ENCODE results near the gene SUPT20HL2. TPM values are rescaled to one million over a fixed set of nuclear protein-coding genes. Genes with fewer than 3 reads are reported as not detected.

The SUPT20HL2 gene
- total and polyA plus RNA-seq, 2 experiments from 2014 or later: 0.08 TPM; not detected in 1

DNA sequence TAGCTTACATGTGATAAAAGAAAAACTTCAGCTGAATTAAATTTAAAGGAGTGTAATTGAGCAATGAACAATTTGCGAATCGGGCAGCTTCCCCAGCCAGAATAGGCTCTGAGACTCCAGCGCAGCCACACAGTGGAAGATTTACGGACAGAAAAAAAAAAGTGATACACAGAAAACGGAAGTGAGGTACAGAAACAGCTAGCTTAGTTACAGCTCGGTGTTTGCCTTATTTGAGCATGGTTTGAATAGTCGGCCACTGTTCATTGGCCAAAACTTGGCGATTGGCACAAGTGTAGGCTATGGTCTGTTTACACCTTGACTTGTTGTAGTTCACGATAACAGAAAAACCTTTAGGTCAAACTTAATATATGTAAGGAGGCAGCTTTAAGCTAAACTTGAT lies 29.9 kb upstream of the SUPT20HL2 start (continued):
- TF ChIP-seq NANOG (IDR thresholded peaks at IDR 0.05; ENCODE audit: borderline replicate concordance): no peak
- TF ChIP-seq EZH2phosphoT487 (IDR thresholded peaks at IDR 0.05; ENCODE audit: unreplicated experiment): no peak
- TF ChIP-seq EZH2 (IDR thresholded peaks at IDR 0.05; ENCODE audit: low read depth, unreplicated experiment): no peak
- TF ChIP-seq, protein P1, sequence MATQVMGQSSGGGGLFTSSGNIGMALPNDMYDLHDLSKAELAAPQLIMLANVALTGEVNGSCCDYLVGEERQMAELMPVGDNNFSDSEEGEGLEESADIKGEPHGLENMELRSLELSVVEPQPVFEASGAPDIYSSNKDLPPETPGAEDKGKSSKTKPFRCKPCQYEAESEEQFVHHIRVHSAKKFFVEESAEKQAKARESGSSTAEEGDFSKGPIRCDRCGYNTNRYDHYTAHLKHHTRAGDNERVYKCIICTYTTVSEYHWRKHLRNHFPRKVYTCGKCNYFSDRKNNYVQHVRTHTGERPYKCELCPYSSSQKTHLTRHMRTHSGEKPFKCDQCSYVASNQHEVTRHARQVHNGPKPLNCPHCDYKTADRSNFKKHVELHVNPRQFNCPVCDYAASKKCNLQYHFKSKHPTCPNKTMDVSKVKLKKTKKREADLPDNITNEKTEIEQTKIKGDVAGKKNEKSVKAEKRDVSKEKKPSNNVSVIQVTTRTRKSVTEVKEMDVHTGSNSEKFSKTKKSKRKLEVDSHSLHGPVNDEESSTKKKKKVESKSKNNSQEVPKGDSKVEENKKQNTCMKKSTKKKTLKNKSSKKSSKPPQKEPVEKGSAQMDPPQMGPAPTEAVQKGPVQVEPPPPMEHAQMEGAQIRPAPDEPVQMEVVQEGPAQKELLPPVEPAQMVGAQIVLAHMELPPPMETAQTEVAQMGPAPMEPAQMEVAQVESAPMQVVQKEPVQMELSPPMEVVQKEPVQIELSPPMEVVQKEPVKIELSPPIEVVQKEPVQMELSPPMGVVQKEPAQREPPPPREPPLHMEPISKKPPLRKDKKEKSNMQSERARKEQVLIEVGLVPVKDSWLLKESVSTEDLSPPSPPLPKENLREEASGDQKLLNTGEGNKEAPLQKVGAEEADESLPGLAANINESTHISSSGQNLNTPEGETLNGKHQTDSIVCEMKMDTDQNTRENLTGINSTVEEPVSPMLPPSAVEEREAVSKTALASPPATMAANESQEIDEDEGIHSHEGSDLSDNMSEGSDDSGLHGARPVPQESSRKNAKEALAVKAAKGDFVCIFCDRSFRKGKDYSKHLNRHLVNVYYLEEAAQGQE (IDR thresholded peaks at IDR 0.05; ENCODE audit: unreplicated experiment): no peak
- TF ChIP-seq JUNB (IDR thresholded peaks at IDR 0.05; ENCODE audit: unreplicated experiment): no peak
- TF ChIP-seq POLR2AphosphoS5 (IDR thresholded peaks at IDR 0.05; ENCODE audit: low read depth): no peak
- no peak for TF ChIP-seq ETS1 (IDR thresholded peaks at IDR 0.05)
- no peak for TF ChIP-seq STAT1 (IDR thresholded peaks at IDR 0.05; ENCODE audit: unreplicated experiment)
- TF ChIP-seq CREB1 (CRISPR knock-in tag; IDR thresholded peaks at IDR 0.05; ENCODE audit: low read depth): no peak

GRCh38 chrX:24341795-24342194 lies 27.9 kb upstream of the SUPT20HL2 start:
- no peaks in the 10 kb centered on the region for H3K79me2 ChIP-seq (replicated peaks; ENCODE audit: insufficient read depth)
- H3K27me3 ChIP-seq (ENCODE audit: insufficient read depth): no peaks in the 10 kb centered on the region
- H3K27me3 Mint-ChIP-seq (ENCODE audit: insufficient read depth, low read depth, poor library complexity): no peaks in the 10 kb centered on the region
- no peaks in the 10 kb centered on the region for H3K9me2 ChIP-seq (ENCODE audit: insufficient read depth)
- no peaks in the 10 kb centered on the region for H3K9me3 Mint-ChIP-seq
- H3K4me1 ChIP-seq (ENCODE audit: insufficient read depth): no peaks in the 10 kb centered on the region
- H3K27ac ChIP-seq (ENCODE audit: low read depth): no peak overlapping the region
- no peaks in the 10 kb centered on the region for H4K20me1 ChIP-seq (replicated peaks; ENCODE audit: insufficient read depth)
- no peaks in the 10 kb centered on the region for H3K36me3 Mint-ChIP-seq (ENCODE audit: low read depth)
- no peaks in the 10 kb centered on the region; the same call in 2 of the 3 replicates for H3K4me1 Mint-ChIP-seq
- H3K4me3 ChIP-seq: no peak overlapping the region
- no peaks in the 10 kb centered on the region for H3F3A ChIP-seq (replicated peaks; ENCODE audit: low read depth)
- no peak overlapping the region for H3K27ac Mint-ChIP-seq
- no peak overlapping the region for H2AFZ ChIP-seq
- H3K4me2 ChIP-seq: no peak overlapping the region
- DNase-seq (ENCODE audit: low spot score) (no peak), ATAC-seq (no peak)
- no peak overlapping the region for H3K4me3 Mint-ChIP-seq
- no peaks in the 10 kb centered on the region for H3K36me3 ChIP-seq (ENCODE audit: insufficient read depth)
- TF ChIP-seq EZH2 (IDR thresholded peaks at IDR 0.05; ENCODE audit: low read depth, unreplicated experiment) (no peak), ZNF331 (CRISPR knock-in tag; IDR thresholded peaks at IDR 0.05; ENCODE audit: low read depth) (no peak), POLR2AphosphoS5 (IDR thresholded peaks at IDR 0.05; ENCODE audit: low read depth) (no peak), JUNB (IDR thresholded peaks at IDR 0.05; ENCODE audit: unreplicated experiment) (no peak), ZNF114 (CRISPR knock-in tag; IDR thresholded peaks at IDR 0.05) (no peak), NANOG (IDR thresholded peaks at IDR 0.05; ENCODE audit: borderline replicate concordance) (no peak), CREB1 (CRISPR knock-in tag; IDR thresholded peaks at IDR 0.05; ENCODE audit: low read depth) (no peak), STAT1 (IDR thresholded peaks at IDR 0.05; ENCODE audit: unreplicated experiment) (no peak), ETS1 (IDR thresholded peaks at IDR 0.05) (no peak)
- TF ChIP-seq, protein P1 (IDR thresholded peaks at IDR 0.05; ENCODE audit: unreplicated experiment): no peak

Measured in GM23338 (cell line).